HG02981 (cell line): Measurements from ENCODE around the gene PRDM11.

Experiments used
- ATAC-seq: cut with Tn5 transposase; IDR thresholded peaks from one replicate; pipeline ENCODE4 v1.9.1; 2021; ENCODE audit warnings: mild to moderate bottlenecking, moderate library complexity; ENCODE audit not compliant: unreplicated experiment

The PRDM11 gene

DNA sequence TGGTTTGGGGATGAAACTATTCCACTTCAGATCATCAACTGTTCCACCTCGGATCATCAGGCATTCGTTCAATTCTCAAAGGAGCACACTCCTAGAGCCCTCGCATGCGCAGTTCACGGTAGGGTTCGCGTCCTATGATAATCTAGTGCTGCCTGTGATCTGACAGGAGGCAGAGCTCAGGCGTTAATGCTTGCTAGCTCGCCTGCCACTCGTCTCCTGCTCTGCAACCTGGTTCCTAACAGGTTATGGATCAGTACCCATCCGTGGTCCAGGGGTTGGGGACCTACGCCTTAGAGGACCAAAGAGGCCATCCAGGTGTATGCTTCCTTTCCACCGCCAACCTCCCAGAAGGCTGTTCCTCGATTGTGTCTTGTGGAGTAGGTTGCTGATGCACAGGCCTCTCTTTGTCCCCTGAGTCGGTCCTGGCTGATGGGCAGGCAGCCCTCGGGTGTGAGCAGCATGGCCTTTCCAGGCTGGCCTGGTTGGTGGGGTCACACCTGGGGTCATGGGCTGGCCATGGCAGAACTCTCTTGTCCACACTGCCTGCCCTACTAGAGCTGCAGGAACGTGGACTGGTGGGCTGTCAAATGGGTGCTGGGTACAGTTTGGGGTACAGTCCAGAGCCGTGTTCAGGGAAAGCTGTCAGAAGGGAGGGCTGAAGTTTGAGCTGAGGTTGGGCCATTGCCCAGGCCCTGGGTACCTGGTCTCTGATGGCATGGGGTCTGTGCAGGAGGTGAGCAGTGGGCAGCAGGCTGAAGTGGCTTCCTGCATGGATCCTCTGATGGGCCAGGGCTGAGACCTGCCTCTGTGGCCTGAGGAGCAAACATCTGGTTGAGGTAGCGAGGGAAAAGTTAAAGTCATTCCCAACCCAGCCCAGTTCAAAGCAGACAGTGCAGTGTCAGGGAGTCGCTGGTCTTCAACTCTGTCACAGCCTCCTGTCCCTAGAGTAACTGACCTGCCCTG lies 11.1 kb downstream of the PRDM11 start:
- no peak for ATAC-seq

DNA sequence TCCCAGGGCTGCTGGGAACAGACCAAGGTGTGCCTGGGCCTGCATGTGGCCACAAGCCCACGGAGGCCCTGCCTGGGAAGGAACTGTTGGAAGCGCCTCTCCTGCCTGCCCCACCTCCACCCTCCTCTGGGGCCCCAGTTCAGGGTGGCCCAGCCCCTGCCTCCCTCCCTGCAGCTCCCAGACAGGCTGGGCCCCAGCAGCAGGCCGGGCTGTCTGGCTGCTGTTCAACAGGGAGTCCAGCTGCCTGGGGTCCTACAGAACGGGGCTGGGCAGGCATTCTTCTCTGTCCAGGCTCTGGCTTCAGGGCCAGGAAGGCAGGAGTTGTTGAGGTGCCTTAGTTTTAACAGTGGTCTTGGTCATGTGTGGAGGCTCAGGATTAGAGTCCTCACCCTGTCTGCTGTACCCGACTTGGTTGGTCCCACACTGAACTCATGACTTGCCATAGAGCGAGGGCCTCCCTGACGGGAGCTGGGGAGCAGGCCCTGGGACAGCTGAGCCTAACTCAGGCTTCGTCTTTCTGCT lies 11.8 kb downstream of the PRDM11 start:
- ATAC-seq = no peak

DNA sequence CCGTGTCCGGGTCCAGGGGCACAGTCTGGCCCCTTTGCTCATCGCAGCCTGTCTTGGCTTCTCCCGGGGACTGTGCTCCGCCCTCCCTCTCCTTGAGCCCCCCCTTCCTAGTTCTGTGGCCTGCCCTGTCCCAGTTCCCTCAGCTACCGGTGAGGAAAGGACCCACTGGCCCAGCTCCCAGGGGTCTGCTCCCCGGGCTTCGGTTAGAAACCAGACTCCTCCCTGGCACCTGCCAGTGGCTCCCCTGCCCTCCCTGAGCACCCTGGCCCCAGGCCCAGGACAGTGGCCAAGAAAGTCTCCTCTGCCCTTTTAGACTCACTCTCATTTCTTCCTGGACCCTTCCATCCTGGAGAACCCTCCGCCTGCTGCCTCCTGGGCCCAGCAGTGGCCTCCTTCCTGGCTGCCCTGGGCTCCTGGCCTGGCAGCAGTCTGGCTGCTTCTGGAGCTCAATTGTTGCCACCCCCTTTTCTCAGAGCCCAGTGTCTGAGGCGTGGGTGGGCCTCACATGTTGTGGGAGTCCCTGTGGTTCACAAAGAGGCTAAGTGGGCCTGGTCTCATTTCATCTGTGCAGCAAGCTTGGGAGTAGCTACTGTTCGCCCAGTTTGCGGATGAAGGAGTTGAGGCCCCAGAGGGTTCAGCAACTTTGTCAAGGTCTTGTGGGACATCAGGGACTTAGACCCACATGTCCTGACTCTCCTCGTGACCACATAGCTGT lies 12.6 kb downstream of the PRDM11 start:
- ATAC-seq = no peak

DNA sequence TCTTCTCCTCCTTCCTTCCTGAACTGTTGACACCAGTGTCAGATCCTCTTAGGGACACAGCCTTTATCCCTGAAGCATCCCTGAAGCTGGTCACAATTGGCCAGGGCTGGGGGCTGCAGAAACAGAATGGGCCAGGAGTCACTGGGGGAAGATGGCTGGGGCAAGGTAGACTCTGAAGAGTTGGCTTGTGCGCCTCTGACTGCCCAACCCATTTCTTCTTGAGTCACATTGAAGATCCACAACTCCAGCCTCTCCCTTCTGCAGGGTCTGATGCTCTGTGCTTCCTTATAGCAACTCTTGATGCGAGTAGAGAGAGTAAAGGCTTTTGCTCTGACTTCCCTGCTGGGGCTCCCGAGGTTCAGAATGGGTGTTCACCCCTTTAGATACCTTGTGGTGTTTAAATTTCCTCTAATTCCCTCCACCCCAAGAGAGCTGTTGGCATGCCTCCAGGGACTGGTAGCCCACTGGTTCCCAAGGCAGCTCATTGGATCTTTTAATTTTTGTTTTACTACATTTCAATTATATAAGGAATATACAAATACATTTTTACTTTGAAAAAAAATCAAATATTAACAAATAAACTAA lies 13.4 kb downstream of the PRDM11 start:
- ATAC-seq = no peak

DNA sequence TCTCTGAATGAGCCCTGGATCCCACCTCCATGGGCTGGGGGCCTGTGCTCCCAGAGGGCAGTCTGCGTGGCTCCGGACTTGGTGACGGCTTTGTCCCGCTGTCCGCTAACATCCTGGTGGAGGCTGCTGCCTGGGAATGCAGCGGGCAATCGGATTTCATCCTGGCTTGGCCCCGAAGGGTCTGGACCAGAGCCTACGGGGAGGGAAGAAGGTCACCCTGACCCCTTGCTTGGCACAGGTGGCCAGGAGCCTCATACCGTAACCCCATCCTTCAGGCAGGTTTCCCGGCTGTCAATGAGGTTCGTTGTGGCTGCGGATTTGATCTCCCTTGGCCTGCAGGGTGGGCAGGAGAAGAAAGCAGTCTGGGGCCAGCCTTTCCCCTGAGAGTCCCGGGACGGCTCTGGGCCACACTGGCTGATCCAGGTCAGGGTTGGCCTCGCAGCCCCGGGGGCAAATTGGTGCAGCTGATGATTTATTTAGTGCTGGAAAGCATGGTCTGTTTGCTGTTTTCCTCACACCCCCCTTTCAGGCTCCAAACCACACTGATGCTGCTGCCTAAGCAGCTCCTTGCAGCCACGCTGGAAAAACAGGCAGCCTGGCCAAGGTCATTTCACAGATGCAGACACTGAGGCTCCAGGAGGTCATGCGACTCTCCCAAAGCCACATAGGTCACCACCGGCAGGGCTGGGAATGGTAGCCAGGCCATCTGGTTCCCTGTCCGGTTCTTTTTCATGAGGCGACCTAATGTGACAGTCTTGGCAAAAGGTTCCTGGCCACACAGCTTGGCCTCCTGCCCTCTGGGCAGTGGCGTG lies 15.0 kb downstream of the PRDM11 start:
- no peak for ATAC-seq

DNA sequence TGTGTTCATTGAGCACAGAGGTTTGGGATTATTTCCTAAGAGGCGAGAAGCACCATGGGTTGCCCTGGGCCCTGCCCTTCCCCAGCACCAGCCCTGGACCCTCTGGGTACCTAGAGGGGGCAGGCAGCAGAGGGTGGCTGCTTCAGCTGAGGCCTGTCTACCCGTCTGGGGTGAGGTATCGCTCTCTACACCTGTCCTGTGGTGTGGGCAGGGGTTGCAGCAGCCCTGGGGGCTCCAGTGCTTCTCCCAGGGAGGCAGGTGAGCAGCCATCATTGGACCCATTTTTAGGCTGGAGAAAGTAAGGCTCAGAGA lies 15.6 kb downstream of the PRDM11 start:
- no peak for ATAC-seq

DNA sequence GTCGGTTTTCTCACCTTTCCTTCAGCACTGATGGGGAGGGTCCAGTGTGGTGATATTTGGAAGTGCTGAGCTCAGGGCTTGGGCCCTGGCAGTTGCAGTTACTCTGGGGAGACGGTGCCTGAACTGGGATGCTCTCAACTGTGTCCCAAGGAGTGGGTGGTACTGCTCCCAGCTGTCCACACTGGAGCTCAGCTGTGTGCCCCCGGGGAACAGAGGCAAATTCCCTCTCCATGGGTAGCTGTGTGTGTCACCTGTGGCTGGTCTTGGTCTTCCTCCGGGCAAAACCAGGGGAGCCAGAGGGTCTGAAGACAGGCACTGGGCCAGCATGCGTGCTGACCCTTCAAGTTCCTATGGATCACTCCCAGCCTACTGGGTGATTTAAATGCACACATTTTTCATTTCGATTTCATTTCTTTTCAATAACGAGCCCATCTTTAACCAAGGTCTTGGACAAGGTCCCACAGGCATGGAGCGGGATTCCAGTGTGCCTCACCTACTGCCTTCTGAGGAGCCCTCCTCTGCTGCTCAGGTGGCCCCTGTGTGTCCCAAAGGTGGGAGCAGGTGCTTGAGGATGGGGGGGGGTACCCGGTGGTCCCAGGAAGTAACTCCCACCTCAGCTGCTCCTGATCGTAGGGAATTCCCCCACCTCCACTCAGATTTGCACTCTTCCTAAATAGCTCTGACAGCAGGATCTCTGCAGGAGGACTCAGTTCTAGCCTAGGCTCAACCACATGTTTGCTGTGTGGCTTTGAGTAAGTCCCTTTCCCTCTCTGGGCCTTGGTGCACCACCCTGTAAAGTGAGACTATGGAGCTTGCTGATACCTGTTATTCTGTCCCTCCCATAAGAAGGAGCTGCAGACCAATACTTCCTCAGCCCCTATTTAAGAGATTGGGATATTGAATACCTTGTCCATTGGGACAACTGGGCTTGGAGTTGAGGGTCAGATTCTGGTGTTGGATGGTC lies 16.8 kb downstream of the PRDM11 start:
- ATAC-seq = no peak

DNA sequence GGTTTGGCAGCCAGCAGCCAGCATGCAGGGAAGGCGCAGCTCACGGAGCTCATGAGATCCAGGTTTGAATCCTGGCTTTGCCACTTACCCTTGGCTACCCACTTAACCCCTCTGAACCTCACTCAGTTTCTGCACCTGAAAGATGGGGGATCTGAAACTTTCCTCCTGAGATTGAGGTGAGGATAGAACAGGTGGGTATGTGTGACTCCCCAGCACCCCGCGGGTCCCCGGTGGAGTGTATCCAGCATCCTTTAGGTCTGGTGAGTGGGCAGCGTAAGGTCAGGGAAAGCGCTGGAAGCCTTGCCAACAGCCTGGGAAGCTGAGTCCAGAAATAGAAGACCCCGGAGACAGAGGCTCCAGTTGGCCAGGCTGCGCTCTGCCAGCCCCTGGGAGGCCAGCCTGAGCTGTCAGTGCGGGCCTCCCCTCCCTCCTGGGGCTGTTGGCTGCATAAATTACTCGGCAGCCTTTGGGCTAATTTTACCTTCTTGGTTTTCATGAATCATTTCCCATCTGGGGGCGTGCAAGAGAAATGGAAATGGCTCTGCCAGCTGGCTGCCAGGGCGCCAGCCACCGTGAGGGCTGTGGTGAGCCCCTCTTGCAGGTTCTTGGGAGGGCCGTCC lies 17.6 kb downstream of the PRDM11 start:
- ATAC-seq = no peak

DNA sequence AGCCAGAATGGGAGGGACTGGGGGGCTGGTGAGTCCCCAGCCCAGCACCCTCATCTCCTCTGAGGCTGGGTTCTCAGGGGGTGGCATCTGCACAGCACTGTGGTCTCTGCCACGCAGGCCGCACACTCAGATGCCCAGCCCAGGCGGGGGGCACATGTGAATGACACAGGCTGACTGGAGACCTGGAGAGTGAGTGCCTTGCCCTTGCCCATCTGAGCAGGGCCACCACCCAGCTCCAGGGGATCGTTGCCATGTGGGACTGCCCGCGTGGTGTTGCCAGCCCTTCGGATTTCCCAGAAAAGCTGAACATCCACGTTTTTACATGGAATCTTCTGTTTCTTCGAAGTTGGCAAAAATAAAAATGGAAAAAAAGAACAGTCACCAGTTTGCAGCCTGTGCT lies 18.9 kb downstream of the PRDM11 start:
- no peak for ATAC-seq

DNA sequence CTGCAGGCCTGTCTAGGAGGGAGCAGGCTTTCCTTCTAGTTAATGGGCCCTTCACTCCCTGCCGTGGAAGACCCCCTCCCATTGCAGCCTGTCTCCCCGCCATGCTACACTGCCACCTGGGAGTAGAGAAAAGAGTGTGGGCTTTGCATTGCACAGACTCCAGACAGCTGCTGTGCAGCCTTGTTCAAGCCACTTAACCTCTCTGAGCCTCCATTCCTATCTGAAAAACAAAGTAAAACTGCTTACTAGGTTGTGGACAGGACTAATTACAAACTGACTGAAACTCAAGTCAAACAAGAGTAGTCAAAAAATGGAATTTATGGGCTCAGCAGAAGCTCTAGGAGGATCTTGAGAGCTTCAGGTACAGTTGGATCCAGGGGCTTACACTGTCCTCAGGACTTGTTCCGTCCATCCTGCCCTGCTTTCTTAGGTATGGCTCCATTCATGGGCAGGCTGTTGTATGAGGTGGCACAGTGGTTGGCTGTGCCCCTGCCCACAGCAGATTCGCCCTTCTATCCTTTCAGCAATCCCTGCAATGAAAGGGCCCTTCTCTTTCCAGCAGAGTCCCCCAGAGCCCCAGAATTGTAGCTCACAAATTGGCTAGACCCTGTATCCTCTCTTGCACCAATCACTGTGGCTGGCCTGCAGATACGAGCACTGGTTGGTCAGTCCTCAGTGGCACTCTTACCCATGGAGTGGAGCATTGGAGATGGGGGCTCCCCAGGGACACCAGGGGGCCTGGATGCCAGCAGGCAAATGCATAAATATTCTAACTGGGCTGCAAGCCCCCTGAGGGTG lies 19.6 kb downstream of the PRDM11 start:
- ATAC-seq = no peak

DNA sequence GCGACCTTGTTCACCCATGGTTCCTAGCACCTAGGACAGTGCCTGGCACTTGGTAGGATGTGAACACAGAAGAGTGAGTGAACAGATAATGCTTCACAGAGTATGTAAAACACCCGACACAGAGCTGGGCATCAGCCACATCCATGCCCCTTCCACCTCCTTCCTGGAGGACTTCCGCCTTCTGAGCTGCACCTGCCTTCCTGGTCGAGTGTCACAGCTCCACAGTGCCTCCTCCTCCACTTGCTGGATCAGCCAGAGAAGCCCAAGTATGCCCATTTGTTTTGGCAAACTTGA lies 20.1 kb downstream of the PRDM11 start:
- ATAC-seq = no peak

DNA sequence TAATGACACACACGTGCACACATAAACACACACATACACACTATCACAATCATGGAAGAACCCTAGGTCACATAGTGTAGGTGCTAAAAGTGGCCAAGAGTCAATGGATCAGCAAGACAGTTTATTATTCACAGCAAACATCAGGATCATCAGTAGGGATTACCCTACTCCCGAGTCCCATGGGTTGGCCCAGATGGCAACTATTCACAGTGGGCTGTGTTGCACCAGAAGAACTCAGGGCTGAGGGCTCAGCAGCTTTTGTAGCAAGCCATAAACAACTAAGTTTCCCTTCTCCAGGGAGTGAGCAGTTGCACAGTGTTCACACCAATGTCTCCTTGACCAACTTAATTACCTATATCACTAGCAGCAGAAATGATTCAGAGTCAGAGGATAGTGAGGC lies 20.8 kb downstream of the PRDM11 start:
- no peak for ATAC-seq

DNA sequence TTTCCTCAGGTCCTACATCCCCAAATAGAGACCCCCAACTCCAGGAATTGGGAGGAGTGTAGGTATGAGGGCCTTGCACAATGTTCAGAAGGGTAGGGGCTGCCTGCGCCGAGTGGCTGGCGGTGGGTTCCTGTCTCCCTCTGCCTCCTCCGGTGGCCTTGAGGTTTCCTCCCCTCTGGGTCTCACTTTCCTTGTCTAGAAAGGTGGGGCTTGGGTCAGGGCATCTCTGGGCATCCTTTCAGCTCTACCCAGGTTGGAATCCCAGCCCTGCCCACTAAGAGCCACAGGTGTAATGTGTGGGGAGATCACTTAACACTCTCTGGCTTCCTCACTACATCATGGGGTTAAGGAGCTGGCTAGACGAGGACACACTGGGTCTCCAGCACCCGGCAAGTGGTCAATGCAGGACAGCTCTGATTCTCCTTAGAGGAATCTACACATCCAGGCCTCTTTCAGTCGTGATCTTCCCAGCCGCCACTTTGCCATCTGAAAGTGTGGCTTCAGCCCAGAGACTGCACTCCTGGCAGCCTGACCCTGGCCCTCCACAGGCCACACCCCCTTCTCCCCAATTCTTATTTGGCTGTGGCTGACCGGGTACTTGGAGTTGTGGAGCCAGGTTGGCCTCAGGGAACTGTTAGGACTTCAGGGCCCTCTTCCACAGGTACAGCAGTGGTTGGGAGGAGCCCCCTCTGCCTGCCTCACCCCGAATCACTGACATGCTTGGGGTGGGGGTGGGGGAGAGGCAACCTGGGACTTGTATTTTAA lies 22.1 kb downstream of the PRDM11 start:
- ATAC-seq = no peak

DNA sequence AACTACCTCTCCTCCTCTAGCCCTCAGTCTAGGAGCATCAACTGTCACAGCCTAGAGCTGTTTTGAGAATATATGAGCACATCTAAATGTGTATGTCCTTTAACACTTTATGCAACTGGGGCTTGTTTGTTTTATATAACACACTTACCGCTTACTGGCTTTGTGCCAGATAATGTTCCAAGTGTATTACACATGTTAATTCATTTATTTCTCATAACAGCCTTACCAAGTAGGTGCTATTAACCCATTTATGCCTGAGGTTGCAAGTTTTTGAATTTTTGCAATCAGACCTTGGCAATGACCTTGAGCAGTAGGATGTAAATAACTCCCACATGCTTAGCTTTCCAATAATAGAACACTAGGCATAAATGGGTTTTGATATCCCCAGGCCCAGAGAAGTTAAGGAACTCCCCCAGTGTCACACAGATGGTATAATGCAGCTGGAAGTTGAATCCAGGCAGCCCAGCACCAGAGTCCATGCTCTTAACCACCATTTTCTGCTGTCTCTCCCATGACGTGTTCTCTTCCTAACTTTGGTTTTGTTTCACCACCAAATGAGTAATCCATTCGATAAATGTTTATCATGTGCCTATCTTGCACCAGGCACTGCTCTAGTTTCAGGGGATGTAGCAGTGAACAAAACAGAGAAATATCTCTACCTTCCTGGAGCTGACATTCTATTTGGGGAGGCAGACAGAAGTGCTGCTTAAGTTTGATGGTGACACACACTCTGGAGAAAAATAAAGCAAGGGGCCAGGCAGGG lies 23.1 kb downstream of the PRDM11 start:
- no peak for ATAC-seq

DNA sequence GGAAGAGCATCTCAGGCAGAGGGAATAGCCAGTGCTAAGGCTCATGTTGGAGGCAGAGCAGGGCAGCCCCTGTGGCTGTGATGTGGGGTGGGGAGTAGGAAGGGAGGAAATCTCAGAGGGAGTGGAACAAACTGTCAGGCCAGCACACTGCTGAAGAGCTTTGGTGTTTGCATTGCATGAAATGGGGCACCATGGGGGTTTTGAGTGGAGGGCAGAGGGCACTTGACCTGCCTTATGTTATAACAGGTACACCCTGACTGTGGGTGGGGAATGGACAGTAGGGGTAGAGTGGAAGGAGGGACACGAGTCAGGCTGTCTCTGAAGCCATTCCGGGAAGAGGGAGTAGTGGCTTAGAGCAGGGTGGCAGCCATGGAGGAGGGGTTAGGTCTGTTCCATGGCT lies 24.0 kb downstream of the PRDM11 start:
- no peak for ATAC-seq

DNA sequence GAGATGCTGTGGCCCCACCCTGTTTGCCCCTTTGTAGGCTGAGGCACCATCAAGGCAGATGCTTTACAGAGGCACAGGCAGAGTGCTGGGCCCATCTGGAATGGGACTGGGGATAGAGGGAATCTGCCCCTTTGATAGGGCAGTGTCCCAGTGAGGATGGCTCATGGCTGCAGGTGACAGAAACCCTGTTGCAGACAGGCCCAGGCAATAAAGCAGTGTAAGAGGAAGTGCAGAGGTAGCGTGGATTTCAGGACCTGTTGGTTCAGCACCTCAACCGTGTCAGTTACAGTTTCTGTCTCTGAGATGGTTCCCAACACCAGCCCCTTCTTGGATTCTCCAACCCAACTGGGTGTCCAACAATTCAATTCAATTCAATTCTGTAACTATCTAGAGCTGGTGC lies 25.1 kb downstream of the PRDM11 start:
- no peak for ATAC-seq

DNA sequence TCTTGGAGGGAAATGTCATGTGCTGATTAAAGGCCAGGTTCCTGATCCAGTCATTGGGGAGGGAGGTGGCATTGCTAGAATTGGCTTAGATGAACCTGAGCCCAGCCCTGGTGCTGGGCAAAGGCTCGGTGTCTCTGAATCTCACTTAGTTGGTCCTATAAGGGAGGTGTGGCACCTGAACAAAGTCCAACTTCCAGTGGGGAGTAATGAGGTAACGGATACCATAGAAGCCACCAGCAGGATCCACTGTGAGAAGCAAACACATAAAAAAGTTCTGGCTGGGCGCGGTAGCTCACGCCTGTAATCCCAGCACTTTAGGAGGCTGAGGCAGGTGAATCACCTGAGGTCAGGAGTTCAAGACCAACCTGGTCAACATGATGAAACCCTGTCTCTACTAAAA lies 26.6 kb downstream of the PRDM11 start:
- no peak for ATAC-seq
